Tibial nerve (tissue), 4 donors: ENCODE results near the gene SSTR3.

Source experiments
- EP300 ChIP-seq, 2 donors: sonication (generic); formaldehyde crosslinking; IDR thresholded peaks; one replicate each; pipeline ENCODE4 v1.6.1; 2017; ENCODE audit warnings: antibody characterized with exemption in 2 of 2, mild to moderate bottlenecking in 1 of 2
- POLR2A ChIP-seq, 2 donors: fragments of 450-650 bp; IDR thresholded peaks; one replicate each; pipeline ENCODE4 v1.6.1; 2017; ENCODE audit warnings: antibody characterized with exemption in 2 of 2, mild to moderate bottlenecking in 2 of 2, moderate library complexity in 2 of 2
- TF ChIP-seq, protein P1 (sequence below), 5 experiments: fragments of 200-600 bp in 3 of 5; fragments of 450-650 bp in 2 of 5; sonication (generic) in 3 of 5; IDR thresholded peaks; one replicate each; pipeline ENCODE4 v1.5.1; 2016 to 2019; ENCODE audit warnings: antibody characterized with exemption in 5 of 5, mild to moderate bottlenecking in 3 of 5, moderate library complexity in 2 of 5

DNA sequence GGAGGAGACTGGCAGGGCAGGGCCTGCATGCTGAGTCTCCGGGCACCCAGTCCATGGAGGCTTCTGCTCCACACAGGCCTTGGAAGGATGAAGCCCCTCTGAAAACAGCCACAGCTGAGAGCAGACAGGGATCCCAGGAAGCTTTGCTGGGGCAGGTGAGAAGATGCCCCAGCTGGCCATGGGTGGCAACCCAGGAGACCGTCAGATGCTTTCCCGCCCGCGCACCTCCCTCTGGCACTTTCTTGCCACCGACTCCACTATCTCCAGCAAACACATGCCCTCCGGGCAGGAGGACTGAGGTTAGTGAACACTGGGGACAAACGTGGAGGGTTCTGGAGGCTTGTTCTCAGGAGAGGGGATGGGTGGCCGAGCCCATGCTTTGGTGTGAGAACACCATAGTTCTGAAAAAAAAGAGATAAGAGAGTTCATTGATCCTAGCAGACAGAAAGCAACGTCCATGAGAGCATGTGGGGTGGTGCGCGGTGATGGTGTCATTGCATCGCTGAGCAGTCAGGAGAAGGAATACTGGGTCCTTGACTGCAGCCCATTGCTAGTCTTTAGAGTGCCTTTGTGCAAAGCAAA lies 26.5 kb downstream of the SSTR3 start:
- TF ChIP-seq POLR2A (IDR thresholded peaks at IDR 0.05) (no peak), EP300 (IDR thresholded peaks at IDR 0.05) (no peak)
- TF ChIP-seq, protein P1, sequence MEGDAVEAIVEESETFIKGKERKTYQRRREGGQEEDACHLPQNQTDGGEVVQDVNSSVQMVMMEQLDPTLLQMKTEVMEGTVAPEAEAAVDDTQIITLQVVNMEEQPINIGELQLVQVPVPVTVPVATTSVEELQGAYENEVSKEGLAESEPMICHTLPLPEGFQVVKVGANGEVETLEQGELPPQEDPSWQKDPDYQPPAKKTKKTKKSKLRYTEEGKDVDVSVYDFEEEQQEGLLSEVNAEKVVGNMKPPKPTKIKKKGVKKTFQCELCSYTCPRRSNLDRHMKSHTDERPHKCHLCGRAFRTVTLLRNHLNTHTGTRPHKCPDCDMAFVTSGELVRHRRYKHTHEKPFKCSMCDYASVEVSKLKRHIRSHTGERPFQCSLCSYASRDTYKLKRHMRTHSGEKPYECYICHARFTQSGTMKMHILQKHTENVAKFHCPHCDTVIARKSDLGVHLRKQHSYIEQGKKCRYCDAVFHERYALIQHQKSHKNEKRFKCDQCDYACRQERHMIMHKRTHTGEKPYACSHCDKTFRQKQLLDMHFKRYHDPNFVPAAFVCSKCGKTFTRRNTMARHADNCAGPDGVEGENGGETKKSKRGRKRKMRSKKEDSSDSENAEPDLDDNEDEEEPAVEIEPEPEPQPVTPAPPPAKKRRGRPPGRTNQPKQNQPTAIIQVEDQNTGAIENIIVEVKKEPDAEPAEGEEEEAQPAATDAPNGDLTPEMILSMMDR (IDR thresholded peaks at IDR 0.05), result no peak
